ENCODE measurements around the gene SLC5A11. TPM values are rescaled to one million over a fixed set of nuclear protein-coding genes. Genes with fewer than 3 reads are reported as not detected.

Gene SLC5A11
- total and polyA plus RNA-seq, 2 of the 13 experiments (the other 11 are each of a cell fraction or from before 2014, with no cell fraction given) = 1.2 to 3.3 TPM

GRCh38 chr16:24844101-24845030, 1.4 kb upstream of the SLC5A11 start (continued):
- TF ChIP-seq ZNF451 (CRISPR knock-in tag; IDR thresholded peaks at IDR 0.05) (no peak), ZBTB46 (CRISPR knock-in tag; IDR thresholded peaks at IDR 0.05; ENCODE audit: borderline replicate concordance) (no peak), WIZ (CRISPR knock-in tag; IDR thresholded peaks at IDR 0.05) (no peak; the same call in 1 of the 2 replicates), PPARG (CRISPR knock-in tag; conservative IDR thresholded peaks at IDR 0.05) (no peak), DNMT1 (CRISPR knock-in tag; IDR thresholded peaks at IDR 0.05) (no peak), XBP1 (CRISPR knock-in tag; IDR thresholded peaks at IDR 0.05) (no peak), CBX1 (IDR thresholded peaks at IDR 0.05; ENCODE audit: low read depth) (no peak), SALL1 (CRISPR knock-in tag; IDR thresholded peaks at IDR 0.05) (peak; percentile 77), GTF2F1 (IDR thresholded peaks at IDR 0.05; ENCODE audit: low read length) (no peak), HNF4G (IDR thresholded peaks at IDR 0.05; ENCODE audit: borderline replicate concordance, low read depth, low read length) (no peak), HNF4G (CRISPR knock-in tag; IDR thresholded peaks at IDR 0.05; ENCODE audit: borderline replicate concordance, low read depth) (no peak), ZFP36 (IDR thresholded peaks at IDR 0.05; ENCODE audit: borderline replicate concordance, low read depth, low read length, partially characterized antibody) (no peak), ZNF530 (CRISPR knock-in tag; IDR thresholded peaks at IDR 0.05; ENCODE audit: low read depth) (no peak), NFE2L2 (IDR thresholded peaks at IDR 0.05; ENCODE audit: low read length) (peak; percentile 95), ZNF607 (CRISPR knock-in tag; IDR thresholded peaks at IDR 0.05; ENCODE audit: borderline replicate concordance) (0 out of 2 replicates have a peak, but pooled peaks have one; percentile 48), ZNF841 (CRISPR knock-in tag; IDR thresholded peaks at IDR 0.05; ENCODE audit: borderline replicate concordance) (no peak), ZNF18 (CRISPR knock-in tag; IDR thresholded peaks at IDR 0.05; ENCODE audit: insufficient replicate concordance) (no peak), TOE1 (CRISPR knock-in tag; IDR thresholded peaks at IDR 0.05) (no peak), HNF1A (IDR thresholded peaks at IDR 0.05; ENCODE audit: low read depth) (no peak), HNF1A (CRISPR knock-in tag; IDR thresholded peaks at IDR 0.05; ENCODE audit: borderline replicate concordance) (no peak), RBAK (CRISPR knock-in tag; IDR thresholded peaks at IDR 0.05) (no peak), ZNF24 (IDR thresholded peaks at IDR 0.05) (no peak), ZNF136 (CRISPR knock-in tag; IDR thresholded peaks at IDR 0.05; ENCODE audit: low read depth) (no peak), ZNF557 (CRISPR knock-in tag; IDR thresholded peaks at IDR 0.05) (no peak)

Measured in HepG2 (cell line).